Fibroblast of lung (primary cell): ENCODE results near the gene CBL.

Experiments used
- EZH2 ChIP-seq: IDR thresholded peaks from 2 replicates; pipeline ENCODE4 v1.5.1; 2012; ENCODE audit warnings: low read length, control low read depth, mild to moderate bottlenecking; ENCODE audit errors: missing control alignments
- TF ChIP-seq, protein P1 (sequence below), 2 donors: IDR thresholded peaks in 1 of 2; conservative IDR thresholded peaks in 1 of 2; 1 replicate in 1 of 2; 2 replicates in 1 of 2; pipeline ENCODE4 v1.5.1; 2011 to 2012; ENCODE audit warnings: low read length in 2 of 2, control low read depth in 1 of 2, inconsistent platforms in 1 of 2, low read depth in 1 of 2, mild to moderate bottlenecking in 1 of 2

DNA sequence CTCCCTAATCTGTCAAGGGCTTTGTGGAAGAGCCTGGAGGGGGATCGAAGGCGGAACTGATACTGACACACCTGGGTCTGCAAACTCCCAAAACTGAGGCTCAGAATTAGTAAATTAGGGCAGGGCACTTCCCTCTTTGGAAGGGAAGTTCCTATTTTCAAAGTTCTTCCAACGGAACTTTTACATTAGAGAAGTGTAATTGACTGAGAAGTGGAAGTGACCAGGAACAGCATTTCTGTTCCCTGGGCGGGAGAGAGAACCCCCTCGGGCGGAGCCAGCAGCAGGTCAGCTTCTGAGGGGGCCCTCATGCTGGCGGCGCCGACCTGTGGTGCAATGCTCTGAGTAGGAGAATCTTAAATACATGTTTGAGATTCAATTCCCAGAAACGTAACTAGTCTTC lies 1.1 kb upstream of the CBL start:
- TF ChIP-seq, protein P1, sequence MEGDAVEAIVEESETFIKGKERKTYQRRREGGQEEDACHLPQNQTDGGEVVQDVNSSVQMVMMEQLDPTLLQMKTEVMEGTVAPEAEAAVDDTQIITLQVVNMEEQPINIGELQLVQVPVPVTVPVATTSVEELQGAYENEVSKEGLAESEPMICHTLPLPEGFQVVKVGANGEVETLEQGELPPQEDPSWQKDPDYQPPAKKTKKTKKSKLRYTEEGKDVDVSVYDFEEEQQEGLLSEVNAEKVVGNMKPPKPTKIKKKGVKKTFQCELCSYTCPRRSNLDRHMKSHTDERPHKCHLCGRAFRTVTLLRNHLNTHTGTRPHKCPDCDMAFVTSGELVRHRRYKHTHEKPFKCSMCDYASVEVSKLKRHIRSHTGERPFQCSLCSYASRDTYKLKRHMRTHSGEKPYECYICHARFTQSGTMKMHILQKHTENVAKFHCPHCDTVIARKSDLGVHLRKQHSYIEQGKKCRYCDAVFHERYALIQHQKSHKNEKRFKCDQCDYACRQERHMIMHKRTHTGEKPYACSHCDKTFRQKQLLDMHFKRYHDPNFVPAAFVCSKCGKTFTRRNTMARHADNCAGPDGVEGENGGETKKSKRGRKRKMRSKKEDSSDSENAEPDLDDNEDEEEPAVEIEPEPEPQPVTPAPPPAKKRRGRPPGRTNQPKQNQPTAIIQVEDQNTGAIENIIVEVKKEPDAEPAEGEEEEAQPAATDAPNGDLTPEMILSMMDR (conservative IDR thresholded peaks at IDR 0.05 in 1 of 2, IDR thresholded peaks at IDR 0.05 in 1 of 2; ENCODE audit: low read depth in 1 of 2, low read length in 2 of 2): no peak
- no peak for TF ChIP-seq EZH2
